NCI-H1048 (cell line): ENCODE measurements around the gene DNAH3.
"Not testable (repeated sequence)": the region's sequence is repeated elsewhere in the genome, so short reads cannot be mapped to it uniquely, and the experiment has no call there.

Experiments
- DNase-seq: peaks from one replicate; lab custom pipeline; 2025; lab: John Stamatoyannopoulos, UW

The DNAH3 gene

DNA sequence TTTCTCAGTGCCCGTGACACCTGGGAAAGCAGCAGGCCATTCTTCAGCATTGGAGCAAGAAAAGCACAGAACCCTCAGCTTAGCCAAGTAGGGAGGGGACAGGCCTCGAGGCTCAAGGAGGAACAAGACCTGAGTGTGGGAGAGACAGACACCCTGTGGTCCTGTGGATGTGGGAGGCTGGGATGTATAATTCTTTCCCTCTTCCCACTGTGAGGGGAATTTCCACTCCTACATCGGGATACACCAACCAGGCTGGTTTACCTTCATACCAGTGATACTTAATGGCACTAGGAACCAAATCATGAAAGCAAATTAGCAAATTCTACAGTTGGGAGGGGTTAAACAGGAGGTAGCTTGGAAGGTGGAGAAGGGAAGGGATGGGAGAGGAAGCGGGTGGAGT, 208.4 kb downstream of the DNAH3 start:
- DNase-seq: no peak

DNA sequence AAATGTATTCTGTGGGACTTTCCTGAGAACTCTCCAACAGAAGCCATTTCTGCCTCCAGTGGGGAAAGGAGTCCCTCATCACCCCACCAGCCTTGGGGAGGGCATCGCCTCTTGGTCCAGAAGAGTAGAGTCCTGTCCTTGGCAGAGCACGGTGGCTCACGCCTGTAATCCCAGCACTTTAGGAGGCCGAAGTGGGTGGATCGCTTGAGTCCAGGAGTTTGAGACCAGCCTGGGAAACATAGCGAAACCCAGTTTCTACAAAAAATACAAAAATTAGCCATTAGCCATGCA, 209.1 kb downstream of the DNAH3 start:
- no peak for DNase-seq

DNA sequence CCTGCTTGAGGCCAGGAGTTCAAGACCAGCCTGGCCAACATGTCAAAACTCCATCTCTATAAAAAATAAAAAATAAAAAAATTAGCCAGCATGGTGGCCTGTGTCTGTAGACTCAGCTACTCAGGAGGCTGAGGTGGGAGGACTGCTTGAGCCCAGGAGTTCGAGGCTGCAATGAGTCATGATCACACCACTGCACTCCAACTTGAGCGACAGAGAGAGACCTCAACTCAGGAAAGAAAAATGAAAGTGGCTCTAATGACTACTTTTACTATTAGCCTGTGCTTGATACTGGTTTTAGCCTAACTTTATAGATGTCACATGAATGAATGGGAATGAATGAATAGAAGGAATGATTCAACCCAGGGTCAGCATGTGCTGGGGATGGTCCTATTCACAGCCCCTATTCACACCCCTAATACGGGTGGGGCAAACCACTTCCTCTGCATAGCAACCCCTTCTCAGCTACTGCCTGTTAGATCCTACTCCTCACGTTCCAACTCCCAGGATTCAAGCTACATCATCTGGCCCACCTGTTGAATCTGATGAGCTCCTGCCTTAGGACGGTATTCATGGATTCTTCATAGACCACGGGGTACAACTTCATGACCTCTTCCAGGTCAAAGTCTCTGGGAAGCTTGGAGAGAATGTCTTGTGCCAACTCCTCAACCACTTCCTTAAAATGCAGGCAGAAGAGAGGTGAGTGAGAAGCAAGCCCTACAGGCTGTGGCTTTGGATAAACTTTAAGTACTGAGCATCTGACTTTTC, 209.6 kb downstream of the DNAH3 start:
- DNase-seq: no peak

DNA sequence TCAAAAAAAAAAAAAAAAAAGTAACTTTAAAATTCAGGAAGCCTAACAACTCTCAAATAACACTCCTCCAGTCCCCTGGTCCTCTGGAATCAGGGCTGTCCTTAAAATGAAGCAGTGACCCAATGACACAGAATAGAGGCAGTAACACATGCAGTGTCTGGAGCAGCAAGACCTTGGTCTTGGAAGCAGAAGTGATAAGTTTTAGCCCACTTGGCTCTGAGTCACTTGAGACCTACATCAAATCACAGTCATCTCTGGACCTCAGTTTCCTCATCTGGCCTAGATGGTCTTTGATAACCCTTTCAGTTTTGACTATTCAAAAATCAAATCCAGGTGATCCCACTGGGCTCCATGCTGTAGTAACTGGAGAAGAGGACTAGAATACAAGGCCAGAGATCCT, 211.0 kb downstream of the DNAH3 start:
- no peak for DNase-seq

- DNase-seq: no peak
Measured at GRCh38 chr16:20938426-20938825, 212.2 kb downstream of the DNAH3 start.

- DNase-seq: no peak
Measured at GRCh38 chr16:20937736-20938135, 212.9 kb downstream of the DNAH3 start.

DNA sequence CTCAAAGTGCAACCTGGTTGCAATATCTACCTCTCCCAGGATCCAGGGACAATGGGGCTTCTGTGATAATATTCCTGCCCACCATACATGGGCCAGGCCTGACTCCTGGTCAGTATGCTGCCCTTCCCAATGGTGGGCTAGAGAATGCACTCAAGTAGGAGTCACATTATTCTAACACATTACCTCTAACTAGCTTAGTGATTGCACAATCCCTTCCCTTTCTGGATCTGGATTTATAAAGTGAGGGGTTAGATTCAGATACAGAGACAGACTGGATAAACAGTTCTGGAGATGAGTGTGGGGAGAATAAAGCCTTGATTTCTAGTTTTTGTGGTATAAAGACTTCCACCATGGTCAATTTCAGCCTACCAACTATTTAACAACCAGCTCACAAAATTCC, 217.1 kb downstream of the DNAH3 start:
- DNase-seq: no peak

- DNase-seq: no peak
Measured at GRCh38 chr16:20931066-20931600, 219.5 kb downstream of the DNAH3 start.

DNA sequence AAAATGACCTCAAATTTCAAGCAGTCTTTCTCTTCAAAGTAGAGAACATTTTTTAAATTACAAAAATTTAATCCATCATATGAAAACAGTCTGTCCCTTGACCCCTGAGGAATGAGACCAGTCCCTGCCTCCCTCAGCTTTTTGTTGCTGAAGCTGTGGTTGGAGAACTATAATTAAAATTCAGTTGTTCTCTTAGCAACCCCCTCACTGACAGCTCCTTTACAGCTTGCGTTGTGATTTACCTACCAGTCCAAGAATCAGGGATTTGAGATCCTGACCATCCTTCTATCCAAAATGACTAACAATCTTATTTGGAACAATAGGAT, 220.3 kb downstream of the DNAH3 start:
- DNase-seq: no peak

GRCh38 chr16:20929676-20930364, 220.8 kb downstream of the DNAH3 start:
- not testable (repeated sequence) for DNase-seq

GRCh38 chr16:20928774-20929411, 221.8 kb downstream of the DNAH3 start:
- DNase-seq: no peak

GRCh38 chr16:20925751-20926150, 224.9 kb downstream of the DNAH3 start:
- DNase-seq: no peak

DNA sequence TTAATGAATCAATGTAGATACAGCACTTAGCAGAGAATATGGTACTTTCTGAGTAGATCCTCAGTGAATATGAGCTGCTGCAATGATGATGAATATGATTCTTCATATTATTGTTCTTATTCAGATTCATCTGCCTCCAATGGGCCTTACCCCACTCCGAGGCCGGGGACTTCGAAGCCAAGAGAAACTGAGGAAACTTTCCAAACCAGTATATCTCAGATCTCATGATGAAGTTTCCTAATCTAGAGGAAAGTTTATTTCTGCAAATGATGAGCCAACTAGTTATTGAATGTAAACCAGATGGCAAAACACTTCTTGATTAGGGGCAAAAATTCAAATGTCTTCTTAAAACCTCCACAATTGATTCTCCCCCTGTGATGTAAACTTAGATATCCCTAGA, 226.8 kb downstream of the DNAH3 start:
- no peak for DNase-seq

- DNase-seq: no peak
Measured at GRCh38 chr16:20920799-20921198, 229.8 kb downstream of the DNAH3 start.

DNA sequence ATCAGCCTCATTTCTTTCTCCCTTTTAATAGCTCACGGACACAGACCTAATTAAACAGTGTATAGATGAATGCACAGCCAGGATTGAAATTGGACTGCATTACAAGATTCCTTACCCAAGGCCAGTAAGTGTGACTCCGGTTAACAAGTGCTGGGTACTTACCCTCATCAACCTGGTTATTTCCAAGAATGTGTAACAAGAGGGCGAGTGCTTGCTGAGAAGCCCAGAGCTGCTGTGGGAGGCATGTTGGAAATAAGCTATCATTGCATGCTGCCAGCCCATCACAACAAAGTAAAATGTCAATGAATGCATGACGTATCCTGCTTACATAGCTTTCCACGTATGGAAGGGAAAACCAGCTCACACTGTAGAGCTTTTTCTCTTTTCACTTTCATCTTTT, 230.6 kb downstream of the DNAH3 start:
- no peak for DNase-seq

- DNase-seq: no peak
Measured at GRCh38 chr16:20918486-20919239, 232.0 kb downstream of the DNAH3 start.

DNA sequence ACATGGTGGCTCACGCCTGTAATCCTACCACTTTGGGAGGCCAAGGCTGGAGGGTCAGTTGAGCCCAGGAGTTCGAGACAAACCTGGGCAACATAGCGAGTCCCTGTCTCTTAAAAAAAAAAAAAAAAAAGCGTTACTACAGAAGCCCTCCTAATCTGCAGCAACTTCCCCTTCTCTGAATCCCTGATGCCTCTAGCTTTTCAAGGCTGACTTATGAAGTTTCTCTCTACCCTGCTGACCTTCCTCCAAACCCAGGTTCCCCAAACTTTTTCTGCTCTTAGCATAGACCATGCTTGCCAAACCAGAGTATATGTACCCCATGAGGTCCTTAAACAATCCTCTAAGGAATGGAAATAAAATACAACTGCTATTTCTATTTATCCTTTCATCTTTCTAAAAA, 233.7 kb downstream of the DNAH3 start:
- no peak for DNase-seq

- DNase-seq: no peak
Measured at GRCh38 chr16:20916289-20916688, 234.4 kb downstream of the DNAH3 start.

- no peak for DNase-seq
Measured at GRCh38 chr16:20911361-20911760, 239.3 kb downstream of the DNAH3 start.

DNA sequence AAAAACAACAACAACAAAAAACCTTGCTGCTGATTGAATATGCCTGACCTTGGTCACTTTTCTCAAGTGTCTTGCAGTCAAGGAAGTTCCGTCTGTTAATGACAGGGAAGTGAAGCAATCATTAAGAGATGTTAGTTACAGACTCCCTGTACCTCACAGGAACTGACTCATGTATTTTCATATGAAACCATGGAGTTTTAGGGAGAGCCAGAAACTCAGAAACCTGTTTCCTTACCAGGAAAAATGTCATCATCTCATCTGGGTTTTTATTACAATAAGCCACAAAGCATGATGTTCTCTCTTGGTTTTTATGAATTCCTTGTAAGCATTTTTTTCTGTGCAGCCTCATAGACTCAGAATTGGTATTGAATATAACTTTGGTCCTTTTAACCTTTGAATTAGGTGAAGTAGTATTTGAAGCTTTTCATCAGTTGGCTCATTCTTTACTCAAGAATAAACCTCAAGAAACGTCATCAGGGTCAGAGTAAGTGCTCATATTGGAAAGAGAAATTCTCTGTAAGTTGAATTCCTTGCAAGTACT, 239.8 kb downstream of the DNAH3 start:
- DNase-seq: no peak

GRCh38 chr16:20906341-20907255, 244.0 kb downstream of the DNAH3 start:
- no peak for DNase-seq
